ENCODE results near the gene VEGFA. TPM values are rescaled to one million over a fixed set of nuclear protein-coding genes. Genes with fewer than 3 reads are reported as not detected.
A peak's percentile ranks its signal among the peaks of the same experiment; 100 is the strongest.

VEGFA gene
- total RNA-seq, 6 donors from 2014 or later, result 129 to 564 (median 261) TPM

DNA sequence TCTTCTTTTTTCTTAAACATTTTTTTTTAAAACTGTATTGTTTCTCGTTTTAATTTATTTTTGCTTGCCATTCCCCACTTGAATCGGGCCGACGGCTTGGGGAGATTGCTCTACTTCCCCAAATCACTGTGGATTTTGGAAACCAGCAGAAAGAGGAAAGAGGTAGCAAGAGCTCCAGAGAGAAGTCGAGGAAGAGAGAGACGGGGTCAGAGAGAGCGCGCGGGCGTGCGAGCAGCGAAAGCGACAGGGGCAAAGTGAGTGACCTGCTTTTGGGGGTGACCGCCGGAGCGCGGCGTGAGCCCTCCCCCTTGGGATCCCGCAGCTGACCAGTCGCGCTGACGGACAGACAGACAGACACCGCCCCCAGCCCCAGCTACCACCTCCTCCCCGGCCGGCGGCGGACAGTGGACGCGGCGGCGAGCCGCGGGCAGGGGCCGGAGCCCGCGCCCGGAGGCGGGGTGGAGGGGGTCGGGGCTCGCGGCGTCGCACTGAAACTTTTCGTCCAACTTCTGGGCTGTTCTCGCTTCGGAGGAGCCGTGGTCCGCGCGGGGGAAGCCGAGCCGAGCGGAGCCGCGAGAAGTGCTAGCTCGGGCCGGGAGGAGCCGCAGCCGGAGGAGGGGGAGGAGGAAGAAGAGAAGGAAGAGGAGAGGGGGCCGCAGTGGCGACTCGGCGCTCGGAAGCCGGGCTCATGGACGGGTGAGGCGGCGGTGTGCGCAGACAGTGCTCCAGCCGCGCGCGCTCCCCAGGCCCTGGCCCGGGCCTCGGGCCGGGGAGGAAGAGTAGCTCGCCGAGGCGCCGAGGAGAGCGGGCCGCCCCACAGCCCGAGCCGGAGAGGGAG is 580 bp downstream of the VEGFA start:
- ATAC-seq (ENCODE audit: low FRiP score in 2 of 2) (peak; percentile 49 to 56), DNase-seq (peak; percentile 85 to 93)
- Histone ChIP-seq H3K36me3 (no peaks in the 10 kb centered on the region), H3K9me3 (no peaks in the 10 kb centered on the region), H3K27ac (peak overlapping the region; percentile 84 to 97 (median 94)), H3K4me3 (peak overlapping the region; percentile 64 to 80 (median 75)), H3K27me3 (no peaks in the 10 kb centered on the region), H3K4me1 (peaks cover 37 to 56% (median 45%) of the 10 kb centered on the region in 4 donors)
- TF ChIP-seq CTCF (IDR thresholded peaks at IDR 0.05) (no peak), POLR2A (IDR thresholded peaks at IDR 0.05) (peak in 2 of 4 donors; percentile 66 to 68), POLR2AphosphoS5 (IDR thresholded peaks at IDR 0.05) (peak in 1 of 2 donors; percentile 26), EP300 (IDR thresholded peaks at IDR 0.05) (no peak)
- 0 to 1% methylated on average over 30 to 61 of the region's 84 CpGs for WGBS, 2 donors

- Histone ChIP-seq H3K4me3 (peak overlapping the region; percentile 64 to 80 (median 75)), H3K27ac (peak overlapping the region; percentile 84 to 97 (median 94)), H3K27me3 (no peaks in the 10 kb centered on the region), H3K36me3 (peaks cover 0 to 6% (median 2%) of the 10 kb centered on the region in 4 donors), H3K9me3 (no peaks in the 10 kb centered on the region), H3K4me1 (peaks cover 40 to 63% (median 49%) of the 10 kb centered on the region in 4 donors)
- peak; percentile 73 to 93 for DNase-seq
- peak in 1 of 2 donors; percentile 44 for ATAC-seq (ENCODE audit: low FRiP score in 2 of 2)
- 0% methylated on average over 10 to 19 of the region's 66 CpGs for WGBS, 2 donors
- TF ChIP-seq CTCF (IDR thresholded peaks at IDR 0.05), result peak in 4 of 6 experiments; percentile 13 to 26 (median 18)
- TF ChIP-seq EP300 (IDR thresholded peaks at IDR 0.05), result no peak
- no peak for TF ChIP-seq POLR2AphosphoS5 (IDR thresholded peaks at IDR 0.05)
- TF ChIP-seq POLR2A (IDR thresholded peaks at IDR 0.05), result peak in 2 of 4 donors; percentile 15 to 55
Measured at GRCh38 chr6:43771210-43771857, 1.3 kb downstream of the VEGFA start.

GRCh38 chr6:43771858-43772680 is 2.1 kb downstream of the VEGFA start:
- peak; percentile 9 to 38 for ATAC-seq (ENCODE audit: low FRiP score in 2 of 2)
- TF ChIP-seq CTCF (IDR thresholded peaks at IDR 0.05) (no peak), POLR2A (IDR thresholded peaks at IDR 0.05) (no peak), EP300 (IDR thresholded peaks at IDR 0.05) (no peak)
- peaks cover 40 to 65% (median 50%) of the 10 kb centered on the region in 4 donors for H3K4me1 ChIP-seq
- H3K4me3 ChIP-seq, result peak overlapping the region; percentile 64 to 80 (median 75)
- H3K27me3 ChIP-seq, result no peaks in the 10 kb centered on the region
- 12 to 25% methylated on average over 13 to 14 of the region's 48 CpGs for WGBS, 2 donors
- no peaks in the 10 kb centered on the region for H3K9me3 ChIP-seq
- H3K36me3 ChIP-seq, result peaks cover 0 to 13% (median 5%) of the 10 kb centered on the region in 4 donors
- H3K27ac ChIP-seq, result peak overlapping the region; percentile 84 to 97 (median 94)
- peak; percentile 82 to 96 for DNase-seq

DNA sequence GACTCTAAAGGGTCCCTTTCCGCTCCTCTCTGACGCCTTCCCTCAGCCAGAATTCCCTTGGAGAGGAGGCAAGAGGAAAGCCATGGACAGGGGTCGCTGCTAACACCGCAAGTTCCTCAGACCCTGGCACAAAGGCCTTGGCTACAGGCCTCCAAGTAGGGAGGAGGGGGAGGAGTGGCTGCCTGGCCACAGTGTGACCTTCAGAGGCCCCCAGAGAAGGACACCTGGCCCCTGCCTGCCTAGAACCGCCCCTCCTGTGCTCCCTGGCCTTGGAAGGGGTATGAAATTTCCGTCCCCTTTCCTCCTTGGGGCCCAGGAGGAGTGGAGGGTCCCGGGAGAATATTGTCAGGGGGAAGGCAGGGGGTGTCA is 2.7 kb downstream of the VEGFA start:
- TF ChIP-seq POLR2A (IDR thresholded peaks at IDR 0.05) (no peak), EP300 (IDR thresholded peaks at IDR 0.05) (no peak), POLR2AphosphoS5 (IDR thresholded peaks at IDR 0.05) (no peak), CTCF (IDR thresholded peaks at IDR 0.05) (no peak)
- Histone ChIP-seq H3K36me3 (peaks cover 2 to 19% (median 10%) of the 10 kb centered on the region in 4 donors), H3K4me1 (peaks cover 40 to 65% (median 50%) of the 10 kb centered on the region in 4 donors), H3K9me3 (no peaks in the 10 kb centered on the region), H3K27ac (peak overlapping the region; percentile 84 to 97 (median 94)), H3K27me3 (no peaks in the 10 kb centered on the region), H3K4me3 (peak overlapping the region; percentile 64 to 80 (median 75))
- ATAC-seq (ENCODE audit: low FRiP score in 2 of 2), result no peak
- DNase-seq, result no peak
- 46 to 78% methylated on average over 7 of the region's 7 CpGs for WGBS, 2 donors
